ENCODE measurements around the gene CCNC. TPM values are rescaled to one million over a fixed set of nuclear protein-coding genes. Genes with fewer than 3 reads are reported as not detected.

CCNC gene
- total RNA-seq, 2 experiments from 2014 or later: 40.5 to 42.6 TPM

DNA sequence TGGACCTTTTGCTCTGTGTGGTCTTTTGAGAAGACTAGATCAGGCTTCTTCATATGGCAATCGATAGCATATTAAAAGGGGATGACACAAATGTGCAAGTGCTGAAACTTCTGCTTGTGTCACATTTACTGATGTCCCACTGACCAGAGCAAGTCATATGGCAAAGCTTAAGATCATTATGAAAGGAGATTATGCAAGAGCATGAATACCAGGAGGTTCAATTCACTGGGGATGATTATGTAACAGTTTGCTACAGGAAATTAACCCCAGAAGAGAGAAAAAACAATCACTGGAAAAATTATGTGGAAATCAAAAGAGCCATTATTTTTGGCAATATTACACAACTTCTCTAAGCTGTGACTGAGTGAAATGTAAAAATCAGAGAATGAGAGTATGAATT lies 24.4 kb upstream of the CCNC start:
- Mint-ChIP-seq H3K36me3 (ENCODE audit: low read depth) (no peaks in the 10 kb centered on the region), H3K4me3 (no peak overlapping the region), H3K4me1 (ENCODE audit: low read depth) (peaks cover 34% of the 10 kb centered on the region), H3K27ac (no peak overlapping the region), H3K27me3 (peaks cover 97% of the 10 kb centered on the region), H3K9me3 (peaks cover 1% of the 10 kb centered on the region)
- TF ChIP-seq, protein P1, sequence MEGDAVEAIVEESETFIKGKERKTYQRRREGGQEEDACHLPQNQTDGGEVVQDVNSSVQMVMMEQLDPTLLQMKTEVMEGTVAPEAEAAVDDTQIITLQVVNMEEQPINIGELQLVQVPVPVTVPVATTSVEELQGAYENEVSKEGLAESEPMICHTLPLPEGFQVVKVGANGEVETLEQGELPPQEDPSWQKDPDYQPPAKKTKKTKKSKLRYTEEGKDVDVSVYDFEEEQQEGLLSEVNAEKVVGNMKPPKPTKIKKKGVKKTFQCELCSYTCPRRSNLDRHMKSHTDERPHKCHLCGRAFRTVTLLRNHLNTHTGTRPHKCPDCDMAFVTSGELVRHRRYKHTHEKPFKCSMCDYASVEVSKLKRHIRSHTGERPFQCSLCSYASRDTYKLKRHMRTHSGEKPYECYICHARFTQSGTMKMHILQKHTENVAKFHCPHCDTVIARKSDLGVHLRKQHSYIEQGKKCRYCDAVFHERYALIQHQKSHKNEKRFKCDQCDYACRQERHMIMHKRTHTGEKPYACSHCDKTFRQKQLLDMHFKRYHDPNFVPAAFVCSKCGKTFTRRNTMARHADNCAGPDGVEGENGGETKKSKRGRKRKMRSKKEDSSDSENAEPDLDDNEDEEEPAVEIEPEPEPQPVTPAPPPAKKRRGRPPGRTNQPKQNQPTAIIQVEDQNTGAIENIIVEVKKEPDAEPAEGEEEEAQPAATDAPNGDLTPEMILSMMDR (IDR thresholded peaks at IDR 0.05): no peak
- intact Hi-C loops (cut with DNase I, micrococcal nuclease): loop anchor here in 1 of 2 experiments (10.0 kb wide), 1 partner anchor 872 kb away; the partner anchor contains the start of gene SIM1
- Histone ChIP-seq H3K4me1 (ENCODE audit: insufficient read depth, low read length) (peaks cover 30% of the 10 kb centered on the region), H3K4me3 (ENCODE audit: low read length) (no peak overlapping the region), H3K27me3 (ENCODE audit: control insufficient read depth in 1 of 2, insufficient read depth in 2 of 2, low read length in 2 of 2) (peaks cover 50 to 86% of the 10 kb centered on the region in 2 experiments), H3K9me3 (ENCODE audit: control insufficient read depth in 1 of 2, insufficient read depth in 1 of 2, low read length in 2 of 2) (peaks cover 3 to 19% of the 10 kb centered on the region in 2 experiments), H3K27ac (ENCODE audit: low read depth in 1 of 2, low read length in 2 of 2) (no peak overlapping the region), H3K36me3 (ENCODE audit: insufficient read depth, low read length) (no peaks in the 10 kb centered on the region)
- POLR2A ChIA-PET: interaction anchor here (1.9 kb wide), 1 partner anchor 14 kb away, joined by 6 read pairs; the partner anchor contains the start of gene PRDM13
- ATAC-seq (ENCODE audit: poor library complexity) (no peak), DNase-seq (no peak)
- CTCF ChIA-PET: interaction anchor here (1.5 kb wide), 1 partner anchor 18 kb away, joined by 3 read pairs; no protein-coding TSS in a partner anchor

DNA sequence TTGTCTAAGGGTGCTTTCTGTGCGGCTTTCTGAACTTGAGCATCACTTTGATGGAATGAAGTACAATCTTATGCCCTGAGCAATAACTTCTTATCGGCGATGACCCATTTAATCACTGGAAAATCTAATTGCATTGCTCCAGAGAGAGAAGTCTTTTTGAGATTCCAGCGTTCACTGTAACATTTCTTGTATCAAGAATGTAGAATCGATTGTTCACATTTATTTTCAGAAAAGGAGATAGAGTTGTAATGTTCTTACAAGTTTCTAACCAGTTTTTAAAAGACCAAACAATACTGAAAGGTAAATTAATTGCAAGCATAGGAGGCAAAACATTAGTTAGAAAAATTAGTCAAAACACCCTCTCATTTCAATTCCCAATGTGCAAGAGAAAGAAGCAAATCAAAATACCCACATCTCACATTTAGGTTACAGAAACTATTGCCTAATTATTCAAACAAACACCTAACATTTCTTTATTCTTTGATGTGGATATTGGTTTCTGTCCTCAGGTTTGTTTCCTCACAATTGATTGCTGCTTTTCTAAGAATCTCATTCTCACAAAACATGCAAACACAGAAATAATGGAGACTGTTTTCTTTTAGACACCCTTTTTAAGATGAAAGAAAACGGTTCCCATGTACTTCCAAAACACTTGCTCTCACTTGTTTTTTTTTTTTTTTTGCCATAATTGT lies 23.4 kb upstream of the CCNC start:
- Histone ChIP-seq H3K27ac (ENCODE audit: low read depth in 1 of 2, low read length in 2 of 2) (no peak overlapping the region), H3K4me1 (ENCODE audit: insufficient read depth, low read length) (peaks cover 30% of the 10 kb centered on the region), H3K4me3 (ENCODE audit: low read length) (no peak overlapping the region), H3K9me3 (ENCODE audit: control insufficient read depth in 1 of 2, insufficient read depth in 1 of 2, low read length in 2 of 2) (peaks cover 3 to 19% of the 10 kb centered on the region in 2 experiments), H3K27me3 (ENCODE audit: control insufficient read depth in 1 of 2, insufficient read depth in 2 of 2, low read length in 2 of 2) (peaks cover 47 to 83% of the 10 kb centered on the region in 2 experiments), H3K36me3 (ENCODE audit: insufficient read depth, low read length) (no peaks in the 10 kb centered on the region)
- CTCF ChIA-PET: no interaction called here
- Mint-ChIP-seq H3K27me3 (peaks cover 91% of the 10 kb centered on the region), H3K4me3 (peak overlapping the region; percentile 13), H3K36me3 (ENCODE audit: low read depth) (no peaks in the 10 kb centered on the region), H3K27ac (no peak overlapping the region), H3K9me3 (peaks cover 1% of the 10 kb centered on the region), H3K4me1 (ENCODE audit: low read depth) (peaks cover 34% of the 10 kb centered on the region)
- DNase-seq (no peak), ATAC-seq (ENCODE audit: poor library complexity) (no peak)
- intact Hi-C loops (cut with DNase I, micrococcal nuclease): loop anchor here in 1 of 2 experiments (10.0 kb wide), 1 partner anchor 873 kb away; the partner anchor contains the start of gene SIM1
- TF ChIP-seq, protein P1 (IDR thresholded peaks at IDR 0.05): no peak
- POLR2A ChIA-PET: no interaction called here

DNA sequence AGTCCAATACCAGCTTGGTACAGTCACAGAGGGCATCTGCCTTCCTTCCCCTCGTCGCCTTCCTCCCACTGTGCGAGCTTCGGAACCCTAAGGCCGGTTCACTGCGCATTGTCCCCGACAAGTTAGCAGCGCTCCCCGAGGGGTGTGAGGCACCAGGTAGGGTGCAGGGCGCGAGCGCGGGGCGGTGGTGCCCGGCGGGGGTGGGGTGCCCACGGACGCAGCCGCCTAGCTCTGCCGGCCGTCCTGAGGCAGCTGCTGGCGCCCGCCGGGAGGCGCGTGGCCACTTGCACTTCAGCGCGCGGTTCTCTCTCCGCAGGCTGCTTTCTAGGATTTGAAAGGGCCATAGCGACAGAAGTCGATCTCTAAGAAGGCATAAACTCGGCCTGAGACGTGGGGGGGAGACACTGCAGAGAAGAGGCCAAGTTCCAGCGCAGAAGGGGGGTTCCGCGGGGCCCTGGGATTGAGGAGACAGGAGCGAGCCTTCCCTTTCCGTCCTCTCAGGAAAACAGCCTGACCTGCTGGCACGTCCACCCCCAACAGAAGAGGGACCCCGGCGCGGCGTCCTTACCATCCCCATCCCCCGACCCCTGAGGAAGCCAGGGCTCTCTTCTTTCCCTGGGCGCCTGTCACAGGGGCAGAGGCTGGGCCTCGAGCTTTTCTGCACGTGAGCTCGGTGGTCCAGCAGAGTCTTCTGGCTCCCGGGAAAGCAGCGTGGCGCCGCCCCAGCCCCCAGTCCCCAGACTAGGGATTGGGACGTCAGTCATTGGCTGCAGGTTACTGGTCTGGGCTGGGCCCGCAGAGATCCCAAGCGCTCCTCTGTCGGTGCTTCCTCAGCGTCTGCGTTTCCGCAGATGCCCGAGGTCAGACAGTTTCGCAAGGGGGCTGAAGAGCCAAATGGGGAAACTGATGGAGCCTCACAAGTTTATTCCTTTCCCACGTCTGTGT lies 22.5 kb upstream of the CCNC start:
- Mint-ChIP-seq H3K4me1 (ENCODE audit: low read depth) (peaks cover 34% of the 10 kb centered on the region), H3K9me3 (peaks cover 1% of the 10 kb centered on the region), H3K27me3 (peaks cover 87% of the 10 kb centered on the region), H3K27ac (no peak overlapping the region), H3K4me3 (peak overlapping the region; percentile 13), H3K36me3 (ENCODE audit: low read depth) (no peaks in the 10 kb centered on the region)
- no peak overlapping the region for H3K4me3 ChIP-seq (ENCODE audit: low read length)
- H3K27ac ChIP-seq (ENCODE audit: low read depth in 1 of 2, low read length in 2 of 2): no peak overlapping the region
- TF ChIP-seq, protein P1 (IDR thresholded peaks at IDR 0.05): no peak
- POLR2A ChIA-PET: no interaction called here
- H3K9me3 ChIP-seq (ENCODE audit: control insufficient read depth in 1 of 2, insufficient read depth in 1 of 2, low read length in 2 of 2): peaks cover 3 to 19% of the 10 kb centered on the region in 2 experiments
- intact Hi-C loops (cut with DNase I, micrococcal nuclease): loop anchor here in 1 of 2 experiments (10.0 kb wide), 1 partner anchor 874 kb away; the partner anchor contains the start of gene SIM1
- CTCF ChIA-PET: no interaction called here
- ATAC-seq (ENCODE audit: poor library complexity): no peak
- peaks cover 47 to 82% of the 10 kb centered on the region in 2 experiments for H3K27me3 ChIP-seq (ENCODE audit: control insufficient read depth in 1 of 2, insufficient read depth in 2 of 2, low read length in 2 of 2)
- peaks cover 30% of the 10 kb centered on the region for H3K4me1 ChIP-seq (ENCODE audit: insufficient read depth, low read length)
- DNase-seq: peak in 1 of 14 experiments; percentile 34
- H3K36me3 ChIP-seq (ENCODE audit: insufficient read depth, low read length): no peaks in the 10 kb centered on the region

Data from CD4-positive, alpha-beta T cell (primary cell).